ENCODE data around the gene KCNQ2. TPM values are rescaled to one million over a fixed set of nuclear protein-coding genes. Genes with fewer than 3 reads are reported as not detected.

KCNQ2 gene
- total RNA-seq, 2 experiments from 2014 or later, result not detected

- no peak for DNase-seq
- peak overlapping the region; percentile 55 for H3K27ac Mint-ChIP-seq
- peaks cover 10% of the 10 kb centered on the region for H3K4me1 Mint-ChIP-seq
- CTCF ChIA-PET, result interaction anchor here (0.7 to 1.4 kb wide), 2 partner anchors 40 to 121 kb away, joined by 3 to 4 read pairs; no protein-coding TSS in a partner anchor
- H3K27me3 Mint-ChIP-seq, result peaks cover 10% of the 10 kb centered on the region
- no peak overlapping the region for H3K4me3 Mint-ChIP-seq
- no peaks in the 10 kb centered on the region for H3K9me3 Mint-ChIP-seq
- peaks cover 2% of the 10 kb centered on the region for H3K36me3 Mint-ChIP-seq (ENCODE audit: low read depth)
- POLR2A ChIA-PET, result no interaction called here
Measured at GRCh38 chr20:63433756-63434531, 38.5 kb downstream of the KCNQ2 start.

DNA sequence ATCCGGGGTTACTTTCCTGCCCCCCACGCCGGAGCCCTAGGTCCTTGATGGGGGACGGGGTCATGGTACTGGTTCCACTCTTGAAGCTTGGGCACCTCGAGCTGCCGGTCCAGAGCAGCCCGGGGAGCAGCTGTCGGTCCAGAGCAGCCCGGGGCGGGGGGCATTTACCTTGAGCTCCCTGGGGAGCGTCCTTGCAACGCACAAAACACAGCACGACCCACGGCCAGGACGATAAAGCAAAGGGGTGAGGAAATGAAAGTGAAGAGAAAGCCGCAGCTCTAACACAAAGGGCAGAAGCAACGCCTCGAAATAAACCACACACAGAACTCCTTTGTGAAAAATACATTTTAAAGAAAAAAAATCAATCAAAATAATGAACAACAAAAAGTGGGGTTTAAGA lies 39.1 kb downstream of the KCNQ2 start:
- Mint-ChIP-seq H3K4me1 (peaks cover 10% of the 10 kb centered on the region), H3K36me3 (ENCODE audit: low read depth) (peaks cover 2% of the 10 kb centered on the region), H3K4me3 (no peak overlapping the region), H3K9me3 (no peaks in the 10 kb centered on the region), H3K27ac (no peak overlapping the region), H3K27me3 (peaks cover 10% of the 10 kb centered on the region)
- DNase-seq, result no peak
- ChIA-PET CTCF (no interaction called here), POLR2A (no interaction called here)

DNA sequence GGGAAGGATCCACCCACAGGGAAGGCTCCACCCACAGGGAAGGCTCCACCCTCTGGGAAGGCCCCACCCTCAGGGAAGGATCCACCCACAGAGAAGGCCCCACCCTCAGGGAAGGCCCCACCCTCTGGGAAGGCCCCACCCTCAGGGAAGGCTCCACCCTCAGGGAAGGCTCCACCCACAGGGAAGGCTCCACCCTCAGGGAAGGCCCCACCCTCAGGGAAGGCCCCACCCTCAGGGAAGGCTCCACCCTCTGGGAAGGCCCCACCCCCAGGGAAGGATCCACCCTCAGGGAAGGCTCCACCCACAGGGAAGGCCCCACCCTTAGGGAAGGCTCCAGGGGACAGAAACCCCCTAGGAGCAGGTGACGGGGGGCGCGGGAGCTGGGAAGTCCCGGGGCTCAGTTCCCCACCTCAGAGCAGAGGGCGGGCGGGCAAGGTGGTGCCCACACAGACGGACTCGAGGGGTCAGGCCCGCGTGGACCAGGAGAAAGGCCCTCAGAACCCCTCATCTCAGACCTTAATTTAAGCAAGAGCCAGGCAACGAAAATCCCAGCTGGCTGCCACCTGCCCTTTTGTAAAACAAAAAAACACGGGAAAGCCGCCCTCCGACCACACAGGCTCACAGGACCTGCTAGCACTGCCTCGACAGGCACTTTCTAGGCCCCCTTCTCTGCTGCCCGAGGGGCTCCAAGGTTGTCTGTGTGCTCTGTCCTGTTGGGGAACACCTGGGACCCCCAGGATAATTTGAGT lies 39.7 kb downstream of the KCNQ2 start:
- POLR2A ChIA-PET, result no interaction called here

DNA sequence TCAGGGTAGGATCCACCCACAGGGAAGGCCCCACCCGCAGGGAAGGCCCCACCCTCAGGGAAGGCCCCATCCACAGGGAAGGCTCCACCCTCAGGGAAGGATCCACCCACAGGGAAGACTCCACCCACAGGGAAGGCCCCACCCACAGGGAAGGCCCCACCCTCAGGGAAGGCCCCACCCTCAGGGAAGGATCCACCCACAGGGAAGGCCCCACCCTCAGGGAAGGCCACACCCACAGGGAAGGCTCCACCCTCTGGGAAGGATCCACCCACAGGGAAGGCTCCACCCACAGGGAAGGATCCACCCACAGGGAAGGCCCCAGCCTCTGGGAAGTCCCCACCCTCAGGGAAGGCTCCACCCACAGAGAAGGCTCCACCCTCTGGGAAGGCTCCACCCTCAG lies 40.5 kb downstream of the KCNQ2 start:
- Mint-ChIP-seq H3K27ac (no peak overlapping the region), H3K9me3 (no peaks in the 10 kb centered on the region), H3K4me3 (no peak overlapping the region), H3K4me1 (peaks cover 10% of the 10 kb centered on the region), H3K36me3 (ENCODE audit: low read depth) (peaks cover 2% of the 10 kb centered on the region), H3K27me3 (peaks cover 6% of the 10 kb centered on the region)
- POLR2A ChIA-PET, result no interaction called here
- CTCF ChIA-PET, result no interaction called here
- DNase-seq, result no peak

More for the DNA sequence above, 39.7 kb downstream of the KCNQ2 start:
- DNase-seq, result no peak
- CTCF ChIA-PET, result no interaction called here
- H3K4me1 Mint-ChIP-seq, result peaks cover 10% of the 10 kb centered on the region
- peaks cover 10% of the 10 kb centered on the region for H3K27me3 Mint-ChIP-seq
- no peak overlapping the region for H3K4me3 Mint-ChIP-seq
- H3K9me3 Mint-ChIP-seq, result no peaks in the 10 kb centered on the region
- peaks cover 2% of the 10 kb centered on the region for H3K36me3 Mint-ChIP-seq (ENCODE audit: low read depth)
- no peak overlapping the region for H3K27ac Mint-ChIP-seq

- CTCF ChIA-PET, result no interaction called here
- no peaks in the 10 kb centered on the region for H3K9me3 Mint-ChIP-seq
- H3K27ac Mint-ChIP-seq, result no peak overlapping the region
Measured at GRCh38 chr20:63430891-63431290, 41.6 kb downstream of the KCNQ2 start.

DNA sequence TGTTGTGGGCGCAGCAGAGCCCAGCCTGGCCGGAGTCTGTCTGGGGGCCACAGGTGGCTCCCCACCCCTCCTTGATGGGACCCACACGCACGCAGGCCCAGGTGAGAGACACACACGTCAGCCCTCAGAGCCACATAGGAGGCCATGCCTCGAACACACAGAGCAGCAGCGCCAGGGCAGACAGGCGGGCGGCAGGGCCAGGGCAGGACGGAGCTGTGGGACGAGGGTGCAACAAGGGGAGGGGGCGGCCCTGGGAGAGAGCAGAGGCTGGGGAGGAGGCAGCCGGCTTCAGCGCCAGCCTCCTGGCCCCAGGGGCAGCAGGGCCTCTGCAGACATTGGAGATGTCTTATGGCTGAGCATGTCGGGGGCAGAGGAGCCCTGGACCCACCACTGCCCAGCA lies 42.5 kb downstream of the KCNQ2 start:
- ChIA-PET POLR2A (no interaction called here), CTCF (no interaction called here)
- Mint-ChIP-seq H3K4me1 (peaks cover 8% of the 10 kb centered on the region), H3K9me3 (no peaks in the 10 kb centered on the region), H3K4me3 (no peak overlapping the region), H3K36me3 (ENCODE audit: low read depth) (peaks cover 2% of the 10 kb centered on the region), H3K27ac (no peak overlapping the region), H3K27me3 (peaks cover 2% of the 10 kb centered on the region)
- no peak for DNase-seq

More at GRCh38 chr20:63430891-63431290, 41.6 kb downstream of the KCNQ2 start:
- Mint-ChIP-seq H3K36me3 (ENCODE audit: low read depth) (peaks cover 2% of the 10 kb centered on the region), H3K4me1 (peaks cover 10% of the 10 kb centered on the region), H3K27me3 (peaks cover 5% of the 10 kb centered on the region), H3K4me3 (no peak overlapping the region)
- no peak for DNase-seq
- POLR2A ChIA-PET, result no interaction called here

DNA sequence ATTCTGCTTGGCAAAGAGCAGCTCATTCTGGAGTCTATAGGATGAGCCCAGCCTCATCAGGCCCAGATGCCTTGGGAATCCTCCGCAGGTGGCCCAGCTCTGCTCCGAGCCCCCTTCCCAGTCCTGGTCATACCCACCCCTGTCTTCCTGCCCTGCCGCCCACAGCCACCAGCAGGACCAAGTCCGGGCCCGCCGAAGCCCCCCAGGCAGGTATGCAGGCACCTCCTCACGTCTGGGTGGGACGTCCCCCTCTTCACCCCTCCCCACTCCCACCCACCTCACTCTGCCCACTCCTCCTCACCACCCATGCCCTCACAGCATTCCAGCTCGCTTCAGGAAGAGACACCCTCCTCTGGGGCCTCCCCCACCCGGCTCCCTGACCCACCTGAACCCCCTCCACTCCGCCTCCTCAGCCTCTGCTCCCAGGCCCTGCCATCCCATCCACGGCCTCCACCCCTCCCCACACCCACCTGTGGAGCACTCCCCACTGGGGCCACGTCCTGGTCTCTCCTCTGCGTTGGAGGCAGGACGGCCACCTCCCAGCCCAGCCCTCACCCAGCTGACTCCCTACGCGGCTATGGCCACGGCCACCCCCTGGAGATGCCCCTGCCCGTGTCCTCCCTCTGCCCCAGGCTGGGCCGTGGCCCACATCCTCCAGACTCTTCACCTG lies 43.4 kb downstream of the KCNQ2 start:
- CTCF ChIA-PET, result no interaction called here
- H3K4me3 Mint-ChIP-seq, result no peak overlapping the region
- H3K27ac Mint-ChIP-seq, result no peak overlapping the region
- no peak for DNase-seq
- H3K36me3 Mint-ChIP-seq (ENCODE audit: low read depth), result peaks cover 2% of the 10 kb centered on the region
- H3K9me3 Mint-ChIP-seq, result no peaks in the 10 kb centered on the region
- no peaks in the 10 kb centered on the region for H3K4me1 Mint-ChIP-seq
- POLR2A ChIA-PET, result no interaction called here
- no peaks in the 10 kb centered on the region for H3K27me3 Mint-ChIP-seq

- CTCF ChIA-PET, result no interaction called here
- no peaks in the 10 kb centered on the region for H3K9me3 Mint-ChIP-seq
Measured at GRCh38 chr20:63427724-63428330, 44.6 kb downstream of the KCNQ2 start.

DNA sequence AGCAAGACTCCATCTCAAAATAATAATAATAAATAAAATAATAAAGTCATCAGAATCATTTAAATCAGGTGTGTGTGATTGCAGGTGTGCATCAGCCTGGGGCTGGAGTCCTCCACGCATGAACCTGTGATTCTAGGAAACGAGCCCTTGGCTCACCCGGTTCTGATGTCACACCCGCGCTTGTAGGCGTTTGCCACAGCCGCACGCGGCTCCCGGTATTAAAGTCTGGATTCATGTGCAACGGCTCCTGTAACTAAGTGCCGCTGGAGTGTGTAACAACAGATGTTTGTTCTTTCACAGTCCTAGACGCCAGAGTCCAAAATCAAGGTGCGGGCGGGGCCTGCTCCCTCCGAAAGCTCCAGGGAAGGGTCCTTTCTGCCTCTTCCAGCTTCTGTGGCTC lies 45.2 kb downstream of the KCNQ2 start:
- DNase-seq, result no peak
- POLR2A ChIA-PET, result no interaction called here
- Mint-ChIP-seq H3K27me3 (no peaks in the 10 kb centered on the region), H3K4me1 (no peaks in the 10 kb centered on the region), H3K36me3 (ENCODE audit: low read depth) (peaks cover 2% of the 10 kb centered on the region), H3K27ac (no peak overlapping the region), H3K9me3 (no peaks in the 10 kb centered on the region), H3K4me3 (no peak overlapping the region)
- CTCF ChIA-PET, result no interaction called here

More at GRCh38 chr20:63427724-63428330, 44.6 kb downstream of the KCNQ2 start:
- H3K27ac Mint-ChIP-seq, result no peak overlapping the region
- POLR2A ChIA-PET, result no interaction called here
- no peak for DNase-seq
- peaks cover 2% of the 10 kb centered on the region for H3K36me3 Mint-ChIP-seq (ENCODE audit: low read depth)
- no peaks in the 10 kb centered on the region for H3K27me3 Mint-ChIP-seq
- no peak overlapping the region for H3K4me3 Mint-ChIP-seq
- H3K4me1 Mint-ChIP-seq, result no peaks in the 10 kb centered on the region

GRCh38 chr20:63425846-63426485 lies 46.5 kb downstream of the KCNQ2 start:
- CTCF ChIA-PET, result no interaction called here
- no peak overlapping the region for H3K27ac Mint-ChIP-seq
- no peaks in the 10 kb centered on the region for H3K27me3 Mint-ChIP-seq

DNA sequence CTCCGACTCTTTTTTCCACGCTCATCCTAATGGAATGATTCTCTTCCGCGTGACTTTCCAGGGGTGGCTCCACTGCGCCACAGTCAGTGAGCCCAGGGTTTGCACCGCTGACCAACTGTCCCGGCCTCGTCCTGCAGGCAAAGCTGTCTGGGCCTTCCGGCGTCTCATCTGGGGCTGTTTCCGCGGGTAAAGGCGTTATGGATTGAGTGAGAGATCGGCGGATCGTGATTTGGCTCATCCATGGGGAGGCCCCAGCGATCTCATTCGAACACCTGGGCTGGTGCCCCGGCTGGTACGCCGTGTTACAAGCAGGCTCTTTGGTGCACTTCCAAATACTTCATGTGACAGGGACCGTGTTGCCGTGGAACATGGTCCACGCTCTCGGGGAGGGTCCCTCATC lies 47.8 kb downstream of the KCNQ2 start:
- Mint-ChIP-seq H3K4me3 (no peak overlapping the region), H3K9me3 (no peaks in the 10 kb centered on the region), H3K4me1 (no peaks in the 10 kb centered on the region), H3K27ac (no peak overlapping the region), H3K27me3 (no peaks in the 10 kb centered on the region), H3K36me3 (ENCODE audit: low read depth) (no peaks in the 10 kb centered on the region)
- POLR2A ChIA-PET, result no interaction called here
- CTCF ChIA-PET, result no interaction called here
- DNase-seq, result no peak

More at GRCh38 chr20:63425846-63426485, 46.5 kb downstream of the KCNQ2 start:
- Mint-ChIP-seq H3K4me3 (no peak overlapping the region), H3K36me3 (ENCODE audit: low read depth) (no peaks in the 10 kb centered on the region), H3K4me1 (no peaks in the 10 kb centered on the region), H3K9me3 (no peaks in the 10 kb centered on the region)
- DNase-seq, result no peak
- POLR2A ChIA-PET, result no interaction called here

GRCh38 chr20:63423751-63424150 lies 48.7 kb downstream of the KCNQ2 start:
- Mint-ChIP-seq H3K4me3 (no peak overlapping the region), H3K36me3 (ENCODE audit: low read depth) (no peaks in the 10 kb centered on the region), H3K9me3 (no peaks in the 10 kb centered on the region), H3K27me3 (no peaks in the 10 kb centered on the region), H3K27ac (no peak overlapping the region), H3K4me1 (no peaks in the 10 kb centered on the region)
- ChIA-PET CTCF (no interaction called here), POLR2A (no interaction called here)
- DNase-seq, result no peak

GRCh38 chr20:63422653-63423052 lies 49.8 kb downstream of the KCNQ2 start:
- Mint-ChIP-seq H3K9me3 (no peaks in the 10 kb centered on the region), H3K4me1 (no peaks in the 10 kb centered on the region), H3K4me3 (no peak overlapping the region), H3K27ac (no peak overlapping the region), H3K27me3 (no peaks in the 10 kb centered on the region), H3K36me3 (ENCODE audit: low read depth) (no peaks in the 10 kb centered on the region)
- ChIA-PET POLR2A (no interaction called here), CTCF (no interaction called here)
- no peak for DNase-seq
